HTR-8/SVneo (cell line): ENCODE results near the gene PITPNC1.
"Not testable (repeated sequence)": the region's sequence is repeated elsewhere in the genome, so short reads cannot be mapped to it uniquely, and the experiment has no call there.

Experiments
- DNase-seq: peaks from one replicate; pipeline ENCODE4 v3.0.0; 2011; ENCODE audit warnings: low spot score, mixed read lengths; ENCODE audit not compliant: insufficient read length
- FAIRE-seq: peaks from 2 replicates; lab custom pipeline; 2011; peaks lifted over from hg19 to GRCh38; lab: Jason Lieb, UNC

The PITPNC1 gene

GRCh38 chr17:67425571-67426160 lies 48.6 kb downstream of the PITPNC1 start:
- FAIRE-seq (no peak), DNase-seq (no peak)

DNA sequence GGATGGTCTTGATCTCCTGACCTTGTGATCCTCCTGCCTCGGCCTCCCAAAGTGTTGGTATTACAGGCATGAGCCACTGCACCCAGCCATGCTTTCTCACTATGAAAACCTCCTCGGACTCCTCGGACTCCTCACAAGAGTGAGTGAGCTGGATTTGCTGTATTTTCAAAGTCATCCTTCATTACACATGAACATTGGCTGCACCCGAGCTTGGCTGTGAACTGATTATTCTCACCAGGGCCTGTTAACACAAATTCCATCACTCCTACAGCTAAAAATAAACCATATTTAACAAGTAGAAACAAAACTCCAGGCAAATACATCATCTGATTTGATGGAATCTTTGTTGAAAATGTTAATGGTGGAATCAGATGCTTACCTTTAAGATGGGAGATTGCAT lies 50.3 kb downstream of the PITPNC1 start:
- no peak for FAIRE-seq
- DNase-seq, result no peak

- DNase-seq, FAIRE-seq: not testable (repeated sequence)
These were observed 53.4 kb downstream of the PITPNC1 start for GRCh38 chr17:67430515-67430914.

DNA sequence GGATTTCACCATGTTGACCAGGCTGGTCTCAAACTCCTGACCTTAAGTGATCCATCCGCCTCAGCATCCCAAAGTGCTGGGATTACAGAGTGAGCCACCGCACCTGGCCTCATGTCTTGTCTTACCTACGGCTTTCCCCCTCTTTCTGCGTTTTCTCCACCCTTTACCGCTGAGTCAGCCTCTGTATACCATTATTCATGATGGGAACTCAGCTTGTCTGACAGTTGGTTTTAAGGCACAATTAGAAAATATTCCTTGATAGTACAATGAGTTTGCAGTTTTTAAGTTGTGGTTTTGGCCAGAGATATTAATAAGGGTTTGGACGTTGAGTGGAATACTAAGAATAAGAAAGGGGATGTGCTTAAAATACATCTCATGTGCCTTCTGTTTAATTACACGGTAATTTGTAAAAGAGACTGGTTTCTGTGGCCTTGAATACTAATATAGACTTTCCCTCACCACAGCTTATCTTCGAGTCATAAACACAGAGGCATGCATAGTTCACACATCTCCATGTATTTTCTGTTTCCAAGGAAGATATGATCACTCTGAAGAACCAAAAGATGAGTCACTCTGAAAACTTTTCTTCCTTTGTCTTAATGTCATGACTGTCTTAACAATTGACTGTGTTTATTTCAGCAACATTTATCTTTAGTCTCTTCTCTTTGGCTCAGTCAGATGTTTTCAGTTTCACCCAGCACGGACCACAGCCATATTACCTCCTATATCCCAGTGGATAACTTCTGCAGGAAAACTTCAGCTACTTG lies 54.4 kb downstream of the PITPNC1 start:
- DNase-seq, result peak; percentile 78
- FAIRE-seq, result no peak

DNA sequence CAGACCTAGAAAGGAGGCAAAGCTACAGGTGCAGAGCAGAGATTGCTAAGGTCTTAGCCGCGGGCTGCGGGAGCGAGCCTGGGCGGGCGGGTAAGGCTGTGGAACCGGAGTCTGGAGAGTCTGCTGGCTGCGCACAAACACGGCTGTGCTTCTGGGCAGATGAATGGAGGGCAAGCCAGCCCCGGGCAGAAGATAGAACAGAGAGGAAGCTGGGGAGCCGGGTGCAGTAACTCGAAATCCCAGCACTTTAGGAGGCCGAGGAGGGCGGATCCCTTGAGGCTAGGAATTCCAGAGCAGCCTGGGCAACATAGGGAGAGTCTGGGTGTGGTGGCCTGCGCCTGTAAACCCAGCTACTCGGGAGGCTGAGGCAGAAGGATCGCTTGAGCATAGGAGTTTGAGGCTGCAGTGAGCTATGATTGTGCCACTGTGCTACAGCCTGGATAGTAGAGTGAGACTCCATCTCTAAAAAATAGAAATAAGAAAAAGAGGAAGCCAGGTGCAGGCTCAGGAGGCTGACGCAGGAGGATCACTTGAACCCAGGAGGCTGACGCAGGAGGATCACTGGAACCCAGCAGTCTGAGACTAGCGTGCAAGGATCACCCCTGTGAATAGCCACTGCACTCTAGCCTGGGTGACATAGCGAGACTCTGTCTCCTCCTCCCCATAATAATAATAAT lies 56.3 kb downstream of the PITPNC1 start:
- no peak for DNase-seq
- no peak for FAIRE-seq

DNA sequence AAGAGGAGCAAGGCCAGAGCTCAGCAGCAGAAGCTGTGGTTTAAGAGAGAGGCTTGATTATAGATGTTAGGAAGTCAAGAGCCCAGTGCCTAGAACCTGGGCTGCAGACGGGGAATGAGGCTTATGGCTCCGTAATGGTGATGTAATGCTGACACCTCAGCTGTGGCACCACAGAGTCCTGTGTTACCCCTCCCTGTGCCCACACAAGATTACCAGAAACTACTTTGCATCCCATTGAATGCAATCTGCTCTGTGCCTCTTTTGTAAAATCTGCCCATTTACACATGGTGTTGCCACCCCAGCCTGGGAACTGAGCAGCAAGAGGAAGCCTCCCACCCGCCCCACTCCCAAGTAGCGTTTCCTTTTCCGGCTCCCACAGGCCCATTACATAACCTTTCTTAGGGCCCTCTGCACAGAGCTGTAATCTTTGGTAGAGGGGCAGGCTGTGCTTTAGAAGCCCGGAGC lies 57.0 kb downstream of the PITPNC1 start:
- FAIRE-seq (no peak), DNase-seq (no peak)

DNA sequence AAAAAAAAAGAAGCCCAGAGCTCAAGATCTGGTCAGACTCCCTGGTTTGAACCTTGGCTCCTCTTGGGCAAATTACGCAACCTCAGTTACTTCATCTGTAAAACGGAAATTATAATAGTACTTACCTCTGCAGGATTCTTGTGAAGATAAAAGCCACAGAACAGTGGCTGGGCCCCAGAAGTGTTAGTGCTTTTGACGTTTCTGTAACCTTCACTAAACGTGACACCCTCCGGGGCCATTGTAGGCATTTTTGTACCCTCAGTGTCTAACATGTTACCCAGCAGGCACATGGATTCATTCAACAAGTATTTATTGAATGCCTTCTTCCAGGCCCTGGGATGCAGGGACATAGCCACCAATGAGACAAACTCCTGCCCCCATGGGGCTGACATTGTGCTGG lies 58.0 kb downstream of the PITPNC1 start:
- no peak for DNase-seq
- no peak for FAIRE-seq

- no peak for FAIRE-seq
- DNase-seq, result no peak
These were observed 58.7 kb downstream of the PITPNC1 start for GRCh38 chr17:67435786-67436185.

DNA sequence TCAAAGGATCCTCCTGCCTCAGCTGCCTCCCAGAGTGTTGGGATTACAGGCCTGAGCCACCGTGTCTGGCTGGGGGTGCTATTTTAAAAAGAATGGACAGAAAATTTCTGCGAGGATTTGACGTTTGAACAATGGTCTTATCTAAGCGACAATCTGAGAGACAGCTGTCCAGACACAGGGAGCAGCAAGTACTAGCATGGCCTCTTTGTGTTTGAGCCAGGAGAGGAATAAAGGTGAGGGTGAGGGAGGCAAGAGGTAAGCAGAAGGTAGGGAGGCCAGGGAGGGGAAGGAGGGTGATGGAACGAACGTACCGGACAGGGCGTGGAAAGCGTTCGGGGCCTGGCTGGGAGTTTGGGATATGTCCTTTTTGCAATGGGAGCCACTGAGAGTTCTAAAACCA lies 59.2 kb downstream of the PITPNC1 start:
- no peak for DNase-seq
- peak; percentile 13 for FAIRE-seq

DNA sequence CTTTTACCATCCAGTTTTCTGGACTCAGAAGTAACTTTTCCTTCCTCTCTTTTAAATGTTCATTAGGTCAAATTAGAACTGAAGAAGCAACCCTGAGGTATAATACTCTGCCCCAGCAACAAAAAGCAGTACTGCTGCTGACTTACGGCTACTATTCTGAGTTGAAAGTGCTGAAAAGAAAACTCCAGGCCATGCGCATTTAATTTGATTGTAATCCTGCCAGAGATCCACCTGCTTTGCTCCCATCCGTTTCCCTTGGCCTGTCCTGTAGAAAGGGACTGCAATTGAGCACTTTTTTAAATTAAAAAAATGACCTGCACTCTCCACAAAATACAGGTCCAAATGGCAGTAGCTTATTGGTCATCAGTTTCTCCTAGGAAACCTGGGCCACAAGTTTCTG lies 61.6 kb downstream of the PITPNC1 start:
- no peak for FAIRE-seq

GRCh38 chr17:67439269-67439668 lies 62.2 kb downstream of the PITPNC1 start:
- DNase-seq (no peak), FAIRE-seq (no peak)

More for the DNA sequence above, 61.6 kb downstream of the PITPNC1 start:
- DNase-seq, result no peak

DNA sequence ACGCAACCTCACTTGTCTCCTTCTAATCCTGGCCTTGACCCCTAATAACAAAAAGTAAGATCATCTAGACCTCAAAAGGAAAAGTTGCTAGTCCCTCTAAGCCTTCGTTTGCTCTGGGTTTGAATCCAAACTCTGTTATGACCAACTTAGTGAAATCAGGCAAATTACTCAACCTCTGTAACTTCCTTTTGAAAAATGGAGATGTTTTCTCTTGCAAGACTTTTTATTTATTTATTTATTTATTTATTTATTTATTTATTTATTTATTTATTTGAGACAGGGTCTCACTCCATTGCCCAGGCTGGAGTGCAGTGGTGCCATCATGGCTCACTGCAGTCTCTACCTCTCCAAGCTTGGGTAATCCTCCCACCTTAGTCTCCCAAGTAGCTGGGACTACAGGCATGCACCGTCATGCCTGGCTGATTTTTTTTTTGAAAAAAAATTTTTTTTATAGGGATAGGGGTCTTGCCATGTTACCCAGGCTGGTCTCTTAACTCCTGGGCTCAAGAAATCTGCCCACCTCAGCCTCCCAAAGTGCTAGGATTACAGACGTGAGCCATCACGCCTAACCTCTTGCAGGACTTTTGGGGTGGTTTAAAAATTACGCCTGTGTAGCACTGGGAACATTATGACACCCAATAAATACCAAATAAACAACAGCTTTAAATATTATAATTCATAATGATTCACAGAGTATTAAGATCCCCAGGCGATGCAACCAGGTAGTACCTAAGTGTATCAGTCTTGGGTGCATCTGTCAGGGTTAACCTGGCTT lies 63.4 kb downstream of the PITPNC1 start:
- DNase-seq (no peak), FAIRE-seq (no peak)

DNA sequence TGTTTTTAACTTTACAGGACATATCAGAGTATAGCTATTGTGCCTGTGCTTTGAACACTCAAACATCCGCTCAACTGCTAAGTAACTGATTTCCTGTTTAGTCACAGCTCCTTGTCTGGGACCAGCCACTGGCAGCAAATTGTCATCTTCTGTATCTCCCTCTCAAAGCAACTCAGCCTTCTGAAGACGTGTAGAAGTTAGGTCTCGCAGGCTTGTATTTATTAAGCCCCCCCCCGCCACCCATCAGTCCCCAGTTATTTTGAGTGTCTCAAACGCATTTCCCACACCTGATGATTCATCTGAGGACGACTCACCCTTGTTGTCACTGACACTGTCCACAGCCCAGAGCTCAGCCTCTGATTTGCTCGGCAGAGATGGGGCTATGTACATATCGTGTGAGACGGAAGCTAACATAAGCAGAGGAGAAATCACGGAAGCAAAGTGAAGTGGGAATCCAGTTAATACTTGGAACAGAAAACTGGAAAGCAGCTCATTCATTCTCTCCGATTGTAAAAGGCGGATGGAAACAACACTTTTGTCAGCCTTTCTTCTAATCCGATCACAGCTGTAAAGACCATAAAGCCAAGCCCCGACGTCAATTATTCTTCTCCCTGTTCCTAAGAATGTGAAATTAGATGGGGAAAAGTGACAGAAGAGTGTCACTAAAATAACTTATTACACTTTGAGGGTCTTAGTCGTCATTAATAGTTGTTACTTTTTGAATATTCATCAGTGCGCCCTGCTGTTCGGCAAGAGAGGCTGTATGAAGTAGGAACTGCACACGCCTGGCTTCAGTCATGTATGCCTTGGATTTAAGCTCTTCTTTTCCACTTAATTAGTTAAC lies 64.2 kb downstream of the PITPNC1 start:
- peak; percentile 59 for FAIRE-seq
- DNase-seq, result peak; percentile 36

- DNase-seq, result no peak
- no peak for FAIRE-seq
These were observed 64.8 kb downstream of the PITPNC1 start for GRCh38 chr17:67441896-67442219.

DNA sequence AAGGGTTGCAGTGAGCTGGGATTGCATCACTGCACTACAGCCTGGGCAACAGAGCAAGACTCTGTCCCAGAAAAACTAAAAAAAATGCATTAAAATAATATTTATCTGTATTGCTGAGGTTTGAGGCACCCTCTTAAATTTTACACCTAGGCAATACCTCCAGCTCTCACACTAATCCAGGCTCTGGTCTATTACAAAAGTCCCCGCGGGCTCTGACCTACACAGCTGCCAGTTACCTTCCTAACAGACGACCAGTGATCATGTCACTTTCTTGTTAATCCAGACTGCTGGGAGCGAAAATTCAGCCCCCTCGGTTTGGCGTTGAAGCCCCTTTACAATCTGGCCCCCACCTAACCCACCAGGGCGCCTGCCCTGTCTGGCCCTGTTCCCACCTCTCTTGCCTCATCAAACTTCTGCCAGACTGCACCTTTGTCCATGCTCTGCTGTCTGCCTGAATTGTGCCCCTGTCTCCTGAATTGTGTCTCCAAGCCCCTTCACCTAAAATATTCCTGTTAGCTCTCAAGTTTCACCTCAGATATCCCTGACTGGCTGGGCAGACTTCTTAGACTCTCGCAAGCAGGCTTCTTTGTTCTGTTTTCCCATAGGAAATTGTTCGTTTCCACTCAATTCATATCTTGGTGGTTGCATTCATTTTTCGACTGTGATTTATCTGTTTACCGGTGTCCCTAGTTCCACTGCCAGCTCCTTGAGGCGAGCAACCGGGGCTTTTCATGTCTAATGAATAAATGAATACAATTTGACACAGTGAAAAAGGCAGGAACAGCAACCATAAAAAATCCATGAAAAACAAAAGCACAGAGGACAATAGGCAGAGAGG lies 65.9 kb downstream of the PITPNC1 start:
- DNase-seq, result no peak

GRCh38 chr17:67443931-67444595 lies 67.0 kb downstream of the PITPNC1 start:
- FAIRE-seq, result no peak
- no peak for DNase-seq

More for the DNA sequence above, 65.9 kb downstream of the PITPNC1 start:
- FAIRE-seq, result no peak

- FAIRE-seq (no peak), DNase-seq (no peak)
These were observed 71.4 kb downstream of the PITPNC1 start for GRCh38 chr17:67448449-67448848.

DNA sequence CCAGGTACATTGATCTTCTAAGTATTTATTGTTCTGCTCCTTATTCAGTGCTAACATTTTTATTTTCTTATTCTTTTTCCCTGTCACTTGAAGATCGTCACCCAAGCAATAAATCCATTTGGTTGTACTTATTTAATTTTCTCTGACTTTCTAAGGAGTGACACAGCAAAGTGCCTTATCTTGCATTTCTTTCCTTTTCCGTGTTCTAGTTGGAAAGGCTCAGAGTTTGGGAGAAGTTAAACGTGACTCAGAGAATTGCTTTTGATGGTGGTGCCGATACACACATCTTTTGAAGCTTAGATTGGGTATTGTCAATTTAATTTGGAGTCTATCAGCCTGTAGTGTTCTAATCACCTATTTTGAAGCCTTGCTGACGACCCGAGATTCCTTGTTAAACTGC lies 72.0 kb downstream of the PITPNC1 start:
- no peak for DNase-seq

More for the DNA sequence above, 72.0 kb downstream of the PITPNC1 start:
- FAIRE-seq, result no peak
